Midbrain (tissue), 1 donor: ENCODE results near the gene CEP152.
"Not testable (repeated sequence)": the region's sequence is repeated elsewhere in the genome, so short reads cannot be mapped to it uniquely, and the experiment has no call there.

Source experiments
- DNase-seq: peaks from one replicate; lab custom pipeline; 2025; lab: John Stamatoyannopoulos, UW

Gene CEP152

GRCh38 chr15:48805591-48805990 lies 5.3 kb downstream of the CEP152 start:
- no peak for DNase-seq

- DNase-seq = no peak
Measured at GRCh38 chr15:48803877-48804276, 7.0 kb downstream of the CEP152 start.

DNA sequence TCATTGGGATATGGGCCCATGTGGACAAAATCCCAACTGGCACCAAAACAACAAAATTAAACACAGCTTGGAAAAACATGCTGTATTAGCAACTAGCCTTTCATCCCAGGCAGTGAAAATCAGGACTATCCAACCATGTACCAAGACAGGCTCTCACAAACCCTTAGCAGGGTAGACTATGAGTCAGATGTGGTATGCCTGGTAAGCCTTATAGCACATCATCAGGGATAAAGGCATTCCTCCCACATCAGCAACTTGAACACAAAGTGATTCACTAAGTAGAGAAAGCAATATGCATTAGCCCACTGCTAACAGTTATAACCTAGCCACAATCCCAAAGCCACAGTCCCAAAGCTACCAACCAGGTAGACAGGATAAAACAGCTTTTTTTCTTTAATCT lies 8.0 kb downstream of the CEP152 start:
- DNase-seq = no peak

DNA sequence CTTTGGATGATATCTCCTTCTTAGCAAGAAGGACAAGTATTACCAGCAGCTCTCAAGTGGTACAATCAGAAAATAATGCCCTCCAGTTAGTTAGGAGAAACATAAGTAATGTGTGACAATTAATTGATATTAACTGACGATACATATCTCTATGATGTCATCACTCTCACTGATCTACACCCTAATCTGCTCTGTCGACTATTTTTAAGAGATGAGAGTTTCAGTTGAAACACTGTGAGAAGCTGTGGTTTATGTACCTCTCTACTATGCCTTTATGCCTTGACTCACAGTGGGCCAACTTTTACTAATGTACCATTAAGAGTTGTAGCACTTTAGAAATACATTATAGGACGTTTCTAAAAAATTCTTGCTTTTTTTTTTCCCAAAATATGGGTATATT lies 8.6 kb downstream of the CEP152 start:
- no peak for DNase-seq

- DNase-seq = peak; percentile 43
Measured at GRCh38 chr15:48800811-48801455, 9.9 kb downstream of the CEP152 start.

- peak; percentile 11 for DNase-seq
Measured at GRCh38 chr15:48800245-48800644, 10.6 kb downstream of the CEP152 start.

DNA sequence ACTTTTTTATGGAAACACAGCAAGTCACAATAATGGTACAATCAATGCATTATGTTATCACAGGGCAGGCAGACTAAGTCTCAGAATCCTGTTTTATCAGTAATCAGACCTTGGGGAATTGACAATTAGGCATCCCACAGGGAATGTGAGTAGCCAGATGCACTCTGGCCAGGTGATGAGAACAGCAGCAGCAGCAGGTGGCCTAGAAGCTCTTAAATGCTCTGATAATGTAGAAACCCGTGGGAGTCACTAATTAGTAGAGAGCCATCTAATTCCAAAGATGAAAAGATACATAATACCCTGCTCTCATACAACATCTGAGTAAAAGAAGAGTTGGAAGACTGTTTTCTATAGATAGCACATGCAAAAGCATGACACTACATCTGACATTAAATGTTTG lies 12.6 kb downstream of the CEP152 start:
- DNase-seq = no peak

GRCh38 chr15:48796930-48797329 lies 13.9 kb downstream of the CEP152 start:
- no peak for DNase-seq

- no peak for DNase-seq
Measured at GRCh38 chr15:48796521-48796920, 14.3 kb downstream of the CEP152 start.

DNA sequence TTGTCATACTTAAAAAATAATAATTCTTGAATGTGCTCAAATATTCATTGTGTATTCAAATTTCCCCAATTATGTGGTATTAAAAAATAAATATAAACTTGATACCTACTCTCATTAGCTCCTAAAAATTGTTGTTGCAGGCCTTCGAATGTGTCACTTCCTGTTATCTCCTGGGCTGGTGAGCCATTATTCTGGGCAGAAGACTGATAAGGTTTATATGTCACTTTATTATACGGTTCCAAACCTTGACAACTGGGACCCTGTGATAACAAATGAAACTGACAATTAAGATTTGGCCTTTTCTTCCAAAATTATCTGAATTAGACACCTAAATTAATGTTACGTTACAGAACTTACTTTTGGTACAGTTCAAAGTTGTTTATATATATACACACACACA lies 15.0 kb downstream of the CEP152 start:
- no peak for DNase-seq

DNA sequence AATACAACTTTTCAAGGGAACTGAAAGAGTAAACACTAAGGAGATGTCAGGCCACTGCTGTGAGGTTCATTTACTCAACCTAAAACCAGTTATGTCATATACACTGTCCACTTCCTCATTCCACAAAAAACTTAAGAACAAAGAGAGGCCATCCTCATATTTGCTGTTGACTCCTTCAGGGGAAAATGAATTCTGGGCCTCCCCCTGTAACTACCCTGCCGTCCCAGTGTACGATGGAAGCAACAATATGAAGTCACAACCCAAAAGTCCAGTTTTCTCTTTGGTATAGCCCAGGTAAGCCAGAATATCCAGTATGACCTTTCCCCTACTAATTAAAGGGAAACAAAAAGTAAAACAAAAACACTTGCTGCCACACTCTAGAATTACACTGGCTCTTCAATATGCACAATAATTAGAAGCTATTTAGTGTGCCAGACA lies 16.2 kb downstream of the CEP152 start:
- DNase-seq = no peak

DNA sequence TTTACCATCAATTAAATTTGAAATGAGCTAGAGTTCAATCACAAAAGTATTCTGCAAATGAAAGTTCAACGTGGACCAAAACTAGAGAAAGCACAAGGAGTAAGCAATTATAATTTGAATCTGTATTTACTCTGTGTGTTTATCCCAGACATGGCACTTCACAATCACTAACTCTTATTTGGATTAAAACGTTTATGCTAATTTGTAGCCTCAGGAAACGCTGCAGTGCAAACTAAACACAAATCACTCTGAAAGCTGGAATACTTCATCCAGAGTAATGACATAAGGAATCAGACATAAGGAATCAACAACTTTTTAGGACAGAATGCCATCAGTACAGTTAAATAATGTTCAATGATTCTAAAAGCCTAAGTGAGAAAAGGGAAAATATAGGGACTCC lies 18.5 kb downstream of the CEP152 start:
- no peak for DNase-seq

DNA sequence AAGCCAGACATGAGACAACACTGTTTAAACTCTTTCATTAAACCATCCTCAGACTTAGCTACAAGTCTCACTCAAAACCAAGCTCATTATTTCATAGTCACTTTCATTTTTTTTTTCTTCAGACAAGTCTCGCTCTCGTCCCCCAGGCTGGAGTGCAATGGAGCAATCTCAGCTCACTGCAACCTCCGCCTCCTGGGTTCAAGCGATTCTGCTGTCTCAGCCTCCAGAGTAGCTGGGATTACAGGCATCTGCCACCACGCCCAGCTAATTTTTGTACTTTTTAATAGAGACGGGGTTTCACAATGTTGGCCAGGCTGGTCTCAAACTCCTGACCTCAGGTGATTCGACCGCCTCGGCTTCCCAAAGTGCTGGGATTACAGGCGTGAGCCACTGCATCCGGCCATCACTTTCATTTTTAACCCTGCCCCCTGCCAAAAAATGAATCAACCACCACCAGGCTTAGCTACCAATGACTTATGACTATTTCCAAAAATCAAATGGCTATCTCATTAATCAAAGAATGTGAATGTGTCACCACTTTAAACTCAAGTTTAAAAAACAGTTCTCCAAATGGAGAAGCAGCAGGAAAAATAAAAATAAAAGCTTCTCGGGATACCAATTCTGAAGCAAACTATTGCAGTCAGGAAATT lies 20.3 kb downstream of the CEP152 start:
- not testable (repeated sequence) for DNase-seq

- no peak for DNase-seq
Measured at GRCh38 chr15:48785712-48786111, 25.2 kb downstream of the CEP152 start.

GRCh38 chr15:48785195-48785594 lies 25.7 kb downstream of the CEP152 start:
- DNase-seq = peak; percentile 9

GRCh38 chr15:48784756-48785155 lies 26.1 kb downstream of the CEP152 start:
- DNase-seq = no peak

DNA sequence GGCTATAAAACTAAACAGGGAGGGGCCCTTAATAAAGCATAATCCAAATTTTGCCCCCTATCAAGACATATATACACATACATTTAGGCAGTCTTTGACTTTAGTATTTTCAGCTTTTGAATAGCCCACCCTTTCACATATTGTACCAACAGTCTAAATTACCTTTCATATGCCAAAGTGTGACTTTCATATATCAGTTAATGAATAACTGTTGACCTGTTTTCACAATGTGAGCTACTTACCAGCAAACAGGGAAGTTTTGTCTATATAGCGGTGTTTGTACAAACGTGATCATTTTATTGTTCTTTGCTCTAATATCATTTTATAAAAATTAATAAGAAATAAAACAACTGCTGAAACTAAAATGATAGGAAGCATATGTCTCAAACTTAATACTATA lies 28.0 kb downstream of the CEP152 start:
- DNase-seq = no peak

DNA sequence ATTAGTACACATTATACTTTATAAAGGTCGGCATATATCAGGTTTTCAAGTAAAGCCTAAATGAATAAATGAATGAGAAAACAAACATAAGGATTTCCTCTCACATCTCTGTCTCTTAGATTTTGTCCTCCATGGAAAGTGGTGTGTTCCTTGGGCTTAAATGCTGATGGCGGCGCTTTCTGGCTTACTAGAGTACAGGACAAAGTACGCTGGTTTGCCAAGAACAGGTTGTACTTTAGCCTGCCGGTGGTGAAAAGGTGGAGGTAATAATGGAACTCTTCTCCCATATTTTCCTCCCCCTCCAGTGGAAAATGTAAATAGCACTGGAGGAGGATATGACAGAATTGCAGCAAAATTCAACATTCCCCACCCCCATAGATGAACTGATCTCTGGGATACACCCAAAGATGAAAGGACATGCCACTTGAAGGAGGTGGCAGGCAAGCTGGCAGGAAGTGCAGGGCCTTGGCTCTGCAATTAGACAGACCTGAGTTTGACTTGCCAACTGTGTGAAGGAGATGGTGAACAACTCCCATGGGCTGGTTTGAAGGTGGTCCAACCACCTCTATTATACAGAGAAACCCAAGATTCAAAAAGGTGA lies 29.3 kb downstream of the CEP152 start:
- no peak for DNase-seq

DNA sequence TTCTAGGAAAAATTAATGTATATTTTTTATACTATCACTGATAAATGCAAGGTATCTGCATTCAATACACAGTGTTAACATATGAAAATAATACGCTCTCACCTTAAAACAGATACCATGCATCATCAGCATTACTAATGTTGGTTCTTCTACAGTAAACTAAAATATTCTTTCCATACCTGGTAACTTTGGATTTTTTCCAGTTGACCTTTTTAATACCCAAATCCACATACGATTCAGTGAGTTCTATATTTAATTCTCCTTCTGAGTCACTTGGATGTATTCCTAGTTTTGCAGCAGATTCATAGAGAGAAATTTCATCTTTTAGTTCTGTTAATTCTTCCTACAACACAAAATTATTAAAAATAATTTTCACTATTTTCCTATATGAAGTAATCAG lies 29.9 kb downstream of the CEP152 start:
- no peak for DNase-seq

- no peak for DNase-seq
Measured at GRCh38 chr15:48778331-48778730, 32.5 kb downstream of the CEP152 start.

GRCh38 chr15:48777645-48778330 lies 33.1 kb downstream of the CEP152 start:
- no peak for DNase-seq

- no peak for DNase-seq
Measured at GRCh38 chr15:48775546-48775945, 35.3 kb downstream of the CEP152 start.

GRCh38 chr15:48774484-48774883 lies 36.4 kb downstream of the CEP152 start:
- DNase-seq = no peak
